ENCODE data around the gene ADGRL3. TPM values are rescaled to one million over a fixed set of nuclear protein-coding genes. Genes with fewer than 3 reads are reported as not detected.

Gene ADGRL3
- total RNA-seq, 1 donor from 2014 or later, result 31.3 TPM

DNA sequence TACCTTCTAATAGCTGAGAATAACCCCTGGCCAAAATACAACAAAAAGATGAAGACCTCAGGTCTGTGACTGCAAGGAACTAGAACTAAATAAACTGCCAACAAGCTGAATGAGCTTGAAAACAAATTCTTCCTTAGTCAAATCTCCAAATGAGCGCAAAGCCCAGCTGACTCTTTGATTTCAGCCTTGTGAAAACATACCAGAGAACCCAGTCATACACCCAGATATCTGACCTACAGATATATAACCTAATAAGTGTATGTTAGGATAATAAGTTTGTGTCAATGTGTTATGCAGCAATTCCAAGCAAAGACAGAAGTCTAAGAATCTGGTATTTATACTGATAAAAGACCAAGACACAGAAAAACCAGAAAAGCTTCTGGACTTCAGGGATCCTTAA is 38.0 kb upstream of the ADGRL3 start:
- Histone ChIP-seq H3K36me3 (ENCODE audit: insufficient read depth, low read length) (no peaks in the 10 kb centered on the region), H3K27ac (ENCODE audit: low read depth, low read length) (no peak overlapping the region), H3K27me3 (ENCODE audit: insufficient read depth, low read length) (no peaks in the 10 kb centered on the region), H4K20me1 (ENCODE audit: insufficient read depth, low read length) (no peaks in the 10 kb centered on the region), H3K4me3 (ENCODE audit: insufficient read depth, low read depth, low read length) (no peak overlapping the region), H3K9ac (ENCODE audit: low read length) (no peak overlapping the region), H3K4me1 (ENCODE audit: insufficient read depth, low read length) (no peaks in the 10 kb centered on the region), H3K79me2 (ENCODE audit: insufficient read depth, low read length) (no peaks in the 10 kb centered on the region), H2AFZ (ENCODE audit: low read depth, low read length) (no peak overlapping the region), H3K4me2 (ENCODE audit: low read length) (no peak overlapping the region), H3K9me3 (ENCODE audit: insufficient read depth, low read depth, low read length) (no peaks in the 10 kb centered on the region)
- DNase-seq (ENCODE audit: low read depth) (peak; percentile 27), FAIRE-seq (no peak)
- no peaks in the 10 kb centered on the region for H3K27me3 Mint-ChIP-seq (ENCODE audit: low read depth, unreplicated experiment)
- H3K4me3 Mint-ChIP-seq (ENCODE audit: unreplicated experiment), result no peak overlapping the region
- no peak overlapping the region for H3K27ac Mint-ChIP-seq (ENCODE audit: unreplicated experiment)
- TF ChIP-seq, protein P1, sequence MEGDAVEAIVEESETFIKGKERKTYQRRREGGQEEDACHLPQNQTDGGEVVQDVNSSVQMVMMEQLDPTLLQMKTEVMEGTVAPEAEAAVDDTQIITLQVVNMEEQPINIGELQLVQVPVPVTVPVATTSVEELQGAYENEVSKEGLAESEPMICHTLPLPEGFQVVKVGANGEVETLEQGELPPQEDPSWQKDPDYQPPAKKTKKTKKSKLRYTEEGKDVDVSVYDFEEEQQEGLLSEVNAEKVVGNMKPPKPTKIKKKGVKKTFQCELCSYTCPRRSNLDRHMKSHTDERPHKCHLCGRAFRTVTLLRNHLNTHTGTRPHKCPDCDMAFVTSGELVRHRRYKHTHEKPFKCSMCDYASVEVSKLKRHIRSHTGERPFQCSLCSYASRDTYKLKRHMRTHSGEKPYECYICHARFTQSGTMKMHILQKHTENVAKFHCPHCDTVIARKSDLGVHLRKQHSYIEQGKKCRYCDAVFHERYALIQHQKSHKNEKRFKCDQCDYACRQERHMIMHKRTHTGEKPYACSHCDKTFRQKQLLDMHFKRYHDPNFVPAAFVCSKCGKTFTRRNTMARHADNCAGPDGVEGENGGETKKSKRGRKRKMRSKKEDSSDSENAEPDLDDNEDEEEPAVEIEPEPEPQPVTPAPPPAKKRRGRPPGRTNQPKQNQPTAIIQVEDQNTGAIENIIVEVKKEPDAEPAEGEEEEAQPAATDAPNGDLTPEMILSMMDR (IDR thresholded peaks at IDR 0.05; ENCODE audit: insufficient read depth, low read depth, low read length), result no peak
- TF ChIP-seq EZH2 (IDR thresholded peaks at IDR 0.05; ENCODE audit: insufficient read depth, low read length), result no peak
- H3K36me3 Mint-ChIP-seq (ENCODE audit: low read depth, unreplicated experiment), result no peaks in the 10 kb centered on the region
- H3K9me3 Mint-ChIP-seq (ENCODE audit: unreplicated experiment), result no peaks in the 10 kb centered on the region
- peaks cover 8% of the 10 kb centered on the region for H3K4me1 Mint-ChIP-seq (ENCODE audit: low read depth, unreplicated experiment)

DNA sequence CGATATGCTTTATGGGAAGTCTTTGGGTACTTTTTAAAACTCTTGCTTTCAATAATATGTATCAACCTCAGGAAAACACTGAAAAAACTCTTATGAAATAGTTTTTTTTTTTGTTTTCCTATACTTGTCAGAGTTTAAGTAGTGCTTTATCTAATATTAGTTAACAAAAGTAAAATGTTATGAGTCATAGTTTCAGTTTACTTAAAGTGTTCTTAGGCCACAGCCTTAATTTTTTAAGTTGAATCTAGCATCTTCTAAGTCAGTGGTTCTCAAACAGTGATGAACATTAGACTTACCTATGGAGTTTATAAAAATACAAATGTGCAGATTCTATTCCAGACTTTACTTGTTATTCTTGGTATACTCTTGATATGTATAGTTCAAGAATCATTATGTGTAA is 26.3 kb upstream of the ADGRL3 start:
- Histone ChIP-seq H3K4me3 (ENCODE audit: insufficient read depth, low read depth, low read length) (no peak overlapping the region), H3K27ac (ENCODE audit: low read depth, low read length) (no peak overlapping the region), H2AFZ (ENCODE audit: low read depth, low read length) (no peak overlapping the region), H3K79me2 (ENCODE audit: insufficient read depth, low read length) (no peaks in the 10 kb centered on the region), H3K36me3 (ENCODE audit: insufficient read depth, low read length) (no peaks in the 10 kb centered on the region), H3K9ac (ENCODE audit: low read length) (no peak overlapping the region), H3K27me3 (ENCODE audit: insufficient read depth, low read length) (no peaks in the 10 kb centered on the region), H3K9me3 (ENCODE audit: insufficient read depth, low read depth, low read length) (no peaks in the 10 kb centered on the region), H3K4me2 (ENCODE audit: low read length) (no peak overlapping the region), H3K4me1 (ENCODE audit: insufficient read depth, low read length) (no peaks in the 10 kb centered on the region), H4K20me1 (ENCODE audit: insufficient read depth, low read length) (no peaks in the 10 kb centered on the region)
- H3K4me1 Mint-ChIP-seq (ENCODE audit: low read depth, unreplicated experiment), result no peaks in the 10 kb centered on the region
- no peak overlapping the region for H3K4me3 Mint-ChIP-seq (ENCODE audit: unreplicated experiment)
- no peak for FAIRE-seq
- H3K9me3 Mint-ChIP-seq (ENCODE audit: unreplicated experiment), result no peaks in the 10 kb centered on the region
- no peak overlapping the region for H3K27ac Mint-ChIP-seq (ENCODE audit: unreplicated experiment)
- no peak for TF ChIP-seq EZH2 (IDR thresholded peaks at IDR 0.05; ENCODE audit: insufficient read depth, low read length)
- TF ChIP-seq, protein P1 (IDR thresholded peaks at IDR 0.05; ENCODE audit: insufficient read depth, low read depth, low read length), result no peak
- H3K36me3 Mint-ChIP-seq (ENCODE audit: low read depth, unreplicated experiment), result no peaks in the 10 kb centered on the region
- no peaks in the 10 kb centered on the region for H3K27me3 Mint-ChIP-seq (ENCODE audit: low read depth, unreplicated experiment)
- peak; percentile 2 for DNase-seq (ENCODE audit: low read depth)

DNA sequence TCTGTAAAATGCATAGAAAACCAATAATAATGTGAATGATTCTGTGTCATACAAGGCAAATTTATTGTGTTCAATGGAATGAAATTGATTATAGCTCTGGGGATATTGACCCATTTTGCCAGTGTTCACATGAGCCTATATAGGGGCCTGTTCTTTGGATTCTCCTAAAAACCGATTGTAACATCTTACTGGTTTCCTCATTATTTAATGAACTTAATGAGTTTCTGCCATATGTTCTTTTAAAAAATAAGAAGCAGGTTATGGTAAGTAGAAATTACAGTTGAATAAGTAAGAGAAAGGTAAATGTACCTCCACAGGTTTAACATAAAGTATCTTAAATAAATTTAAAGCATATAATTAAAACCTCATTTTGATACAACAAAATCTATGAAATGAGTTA is 24.6 kb upstream of the ADGRL3 start:
- no peak for FAIRE-seq

More for the DNA sequence above, 24.6 kb upstream of the ADGRL3 start:
- Histone ChIP-seq H3K36me3 (ENCODE audit: insufficient read depth, low read length) (no peaks in the 10 kb centered on the region), H3K4me2 (ENCODE audit: low read length) (no peak overlapping the region), H2AFZ (ENCODE audit: low read depth, low read length) (no peak overlapping the region), H3K9ac (ENCODE audit: low read length) (no peak overlapping the region), H4K20me1 (ENCODE audit: insufficient read depth, low read length) (no peaks in the 10 kb centered on the region), H3K4me1 (ENCODE audit: insufficient read depth, low read length) (no peaks in the 10 kb centered on the region), H3K27me3 (ENCODE audit: insufficient read depth, low read length) (no peaks in the 10 kb centered on the region), H3K4me3 (ENCODE audit: insufficient read depth, low read depth, low read length) (no peak overlapping the region), H3K27ac (ENCODE audit: low read depth, low read length) (no peak overlapping the region), H3K79me2 (ENCODE audit: insufficient read depth, low read length) (no peaks in the 10 kb centered on the region), H3K9me3 (ENCODE audit: insufficient read depth, low read depth, low read length) (no peaks in the 10 kb centered on the region)
- TF ChIP-seq, protein P1 (IDR thresholded peaks at IDR 0.05; ENCODE audit: insufficient read depth, low read depth, low read length), result no peak
- TF ChIP-seq EZH2 (IDR thresholded peaks at IDR 0.05; ENCODE audit: insufficient read depth, low read length), result no peak
- no peaks in the 10 kb centered on the region for H3K9me3 Mint-ChIP-seq (ENCODE audit: unreplicated experiment)
- H3K27me3 Mint-ChIP-seq (ENCODE audit: low read depth, unreplicated experiment), result no peaks in the 10 kb centered on the region
- H3K4me3 Mint-ChIP-seq (ENCODE audit: unreplicated experiment), result no peak overlapping the region
- H3K27ac Mint-ChIP-seq (ENCODE audit: unreplicated experiment), result no peak overlapping the region
- no peak for DNase-seq (ENCODE audit: low read depth)
- H3K36me3 Mint-ChIP-seq (ENCODE audit: low read depth, unreplicated experiment), result no peaks in the 10 kb centered on the region
- no peaks in the 10 kb centered on the region for H3K4me1 Mint-ChIP-seq (ENCODE audit: low read depth, unreplicated experiment)
